NCI-H82 treated with DMSO at 0.1 percent for 48 hours (cell line): ENCODE measurements around the gene SNRPA.
"Not testable (repeated sequence)": the region's sequence is repeated elsewhere in the genome, so short reads cannot be mapped to it uniquely, and the experiment has no call there.

Experiments used
- DNase-seq: peaks from one replicate; lab custom pipeline; 2025; ENCODE audit not compliant: unreplicated experiment; lab: John Stamatoyannopoulos, UW

The SNRPA gene

GRCh38 chr19:40812571-40812970 lies 61.6 kb downstream of the SNRPA start:
- not testable (repeated sequence) for DNase-seq

- no peak for DNase-seq
Measured at GRCh38 chr19:40813182-40813581, 62.2 kb downstream of the SNRPA start.
